IMR-90 (cell line): Measurements from ENCODE around the gene CABYR. TPM values are rescaled to one million over a fixed set of nuclear protein-coding genes. Genes with fewer than 3 reads are reported as not detected.

Experiments
- ATAC-seq: fragments of 200-7000 bp; cut with Tn5 transposase; 2 replicates; pipeline ENCODE4 v1.9.1; 2020; ENCODE audit warnings: low read depth, mild to moderate bottlenecking, moderate library complexity
- BruUV-seq: library from RNA; stranded (reverse); fragments of 400-500 nt; replicated peaks from 2 replicates; lab custom pipeline; 2021; lab: Mats Ljungman, UMichigan
- CTCF ChIA-PET: fragments of 300-600 bp; formaldehyde crosslinking; extraction: SDS; loops from one replicate; lab custom pipeline; 2021; ENCODE audit warnings: antibody characterized with exemption; lab: Yijun Ruan, JAX
- POLR2A ChIA-PET: fragments of 300-600 bp; sonication (Branson Sonifier 250); formaldehyde crosslinking; loops from one replicate; lab custom pipeline; 2022; ENCODE audit warnings: antibody characterized with exemption; ENCODE audit not compliant: unreplicated experiment; lab: Charles Lee
- DNase-seq: peaks from one replicate; pipeline ENCODE4 v3.0.0; 2013
- H2AFZ ChIP-seq: replicated peaks from 2 replicates; pipeline ENCODE3; 2013; ENCODE audit warnings: low read length, mild to moderate bottlenecking; ENCODE audit not compliant: poor library complexity
- H2AK5ac ChIP-seq: 2 replicates; pipeline ENCODE4 v1.6.1; 2013; ENCODE audit warnings: low read depth, low read length, inconsistent platforms
- H2AK9ac ChIP-seq: replicated peaks from 2 replicates; pipeline ENCODE3; 2013; ENCODE audit warnings: mild to moderate bottlenecking, low read depth, low read length, moderate library complexity; ENCODE audit not compliant: poor library complexity
- H2BK120ac ChIP-seq: 2 replicates; pipeline ENCODE4 v1.6.1; 2013; ENCODE audit warnings: low read depth, low read length, inconsistent platforms
- H2BK15ac ChIP-seq: 3 replicates; pipeline ENCODE4 v1.6.1; 2013; ENCODE audit warnings: low read depth, low read length, inconsistent platforms
- H2BK20ac ChIP-seq: 2 replicates; pipeline ENCODE4 v1.6.1; 2013; ENCODE audit warnings: low read depth, mild to moderate bottlenecking, inconsistent platforms, low read length, moderate library complexity
- H2BK5ac ChIP-seq: 2 replicates; pipeline ENCODE4 v1.6.1; 2013; ENCODE audit warnings: mild to moderate bottlenecking, low read depth, low read length, inconsistent platforms; ENCODE audit not compliant: poor library complexity, severe bottlenecking
- H3K14ac ChIP-seq: replicated peaks from 2 replicates; pipeline ENCODE4 v1.6.1; 2013; ENCODE audit warnings: low read depth, low read length, inconsistent platforms
- H3K18ac ChIP-seq: 2 replicates; pipeline ENCODE4 v1.6.1; 2013; ENCODE audit warnings: low read depth, low read length, control low read depth
- H3K23ac ChIP-seq: 2 replicates; pipeline ENCODE4 v1.6.1; 2013; ENCODE audit warnings: low read depth, low read length, inconsistent platforms
- H3K27ac ChIP-seq: 2 replicates; pipeline ENCODE4 v1.5.1; 2013; ENCODE audit warnings: mild to moderate bottlenecking, control low read depth, low read length; ENCODE audit not compliant: insufficient read depth
- H3K27me3 ChIP-seq: 2 replicates; pipeline ENCODE4 v1.6.1; 2013; ENCODE audit warnings: low read length; ENCODE audit not compliant: control insufficient read depth, insufficient read depth
- H3K36me3 ChIP-seq: 2 replicates; pipeline ENCODE4 v1.6.1; 2013; ENCODE audit warnings: low read length, mixed read lengths; ENCODE audit not compliant: control insufficient read depth, insufficient read depth
- H3K4ac ChIP-seq: 2 replicates; pipeline ENCODE4 v1.6.1; 2013; ENCODE audit warnings: low read depth, low read length, inconsistent platforms
- H3K4me1 ChIP-seq: 2 replicates; pipeline ENCODE4 v1.6.1; 2013; ENCODE audit warnings: low read length, mixed read lengths; ENCODE audit not compliant: control insufficient read depth, insufficient read depth
- H3K4me2 ChIP-seq: 2 replicates; pipeline ENCODE4 v1.6.1; 2013; ENCODE audit warnings: low read depth, mild to moderate bottlenecking, control low read depth, low read length, moderate library complexity
- H3K4me3 ChIP-seq: 2 replicates; pipeline ENCODE4 v1.5.1; 2013; ENCODE audit warnings: low read depth, mild to moderate bottlenecking, control low read depth, low read length, moderate library complexity; ENCODE audit not compliant: insufficient read depth
- H3K56ac ChIP-seq: 2 replicates; pipeline ENCODE4 v1.6.1; 2013; ENCODE audit warnings: low read length, inconsistent platforms; ENCODE audit not compliant: insufficient read depth; ENCODE audit errors: extremely low read depth
- H3K79me1 ChIP-seq, 2 experiments: 2 replicates each; pipeline ENCODE4 v1.6.1; 2013; ENCODE audit warnings: low read length in 2 of 2, inconsistent platforms in 1 of 2, low read depth in 1 of 2
- H3K9ac ChIP-seq: 2 replicates; pipeline ENCODE4 v1.6.1; 2013; ENCODE audit warnings: low read depth, low read length, control low read depth
- H3K9me1 ChIP-seq: 2 replicates; pipeline ENCODE4 v1.6.1; 2013; ENCODE audit warnings: low read length, inconsistent platforms; ENCODE audit not compliant: insufficient read depth
- H3K9me3 ChIP-seq: 2 replicates; pipeline ENCODE4 v1.6.1; 2013; ENCODE audit warnings: low read length; ENCODE audit not compliant: control insufficient read depth, insufficient read depth
- H4K20me1 ChIP-seq: 2 replicates; pipeline ENCODE4 v1.6.1; 2013; ENCODE audit warnings: low read length, inconsistent platforms; ENCODE audit not compliant: insufficient read depth
- H4K5ac ChIP-seq: 2 replicates; pipeline ENCODE4 v1.6.1; 2013; ENCODE audit warnings: mild to moderate bottlenecking, low read depth, low read length, control low read depth
- H4K8ac ChIP-seq, 2 experiments: 2 replicates each; pipeline ENCODE4 v1.6.1; 2013; ENCODE audit warnings: low read depth in 2 of 2, low read length in 2 of 2, control low read depth in 1 of 2, inconsistent platforms in 1 of 2
- H4K91ac ChIP-seq: 2 replicates; pipeline ENCODE4 v1.6.1; 2013; ENCODE audit warnings: low read depth, low read length, inconsistent platforms; ENCODE audit not compliant: insufficient read depth
- BHLHE40 ChIP-seq: fragments of 150-350 bp; IDR thresholded peaks from 2 replicates; pipeline ENCODE4 v1.6.1; 2016; ENCODE audit warnings: mild to moderate bottlenecking, low read depth, low read length
- CEBPB ChIP-seq: IDR thresholded peaks from 2 replicates; pipeline ENCODE4 v1.6.1; 2012; ENCODE audit warnings: low read depth, low read length, improper control_type of control experiment
- CHD1 ChIP-seq: IDR thresholded peaks from 2 replicates; pipeline ENCODE4 v1.6.1; 2012; ENCODE audit warnings: low read depth, low read length, improper control_type of control experiment
- CTCF ChIP-seq: conservative IDR thresholded peaks from 2 replicates; pipeline ENCODE4 v1.5.1; 2012; ENCODE audit warnings: mild to moderate bottlenecking, low read depth, low read length, improper control_type of control experiment
- ELK1 ChIP-seq: fragments of 150-350 bp; IDR thresholded peaks from 2 replicates; pipeline ENCODE4 v1.6.1; 2016; ENCODE audit warnings: low read depth, mild to moderate bottlenecking, low read length, moderate library complexity, borderline replicate concordance
- FOS ChIP-seq: fragments of 150-350 bp; IDR thresholded peaks from 2 replicates; pipeline ENCODE4 v1.6.1; 2016; ENCODE audit warnings: low read depth, low read length
- MAFK ChIP-seq: IDR thresholded peaks from 2 replicates; pipeline ENCODE4 v1.6.1; 2012; ENCODE audit warnings: low read depth, low read length, improper control_type of control experiment
- MAZ ChIP-seq: IDR thresholded peaks from 2 replicates; pipeline ENCODE4 v1.6.1; 2012; ENCODE audit warnings: low read depth, mild to moderate bottlenecking, low read length, improper control_type of control experiment, moderate library complexity, borderline replicate concordance
- MXI1 ChIP-seq: IDR thresholded peaks from 2 replicates; pipeline ENCODE4 v1.6.1; 2012; ENCODE audit warnings: low read depth, mild to moderate bottlenecking, low read length, moderate library complexity, borderline replicate concordance
- NFE2L2 ChIP-seq: fragments of 150-350 bp; IDR thresholded peaks from 2 replicates; pipeline ENCODE4 v1.6.1; 2016; ENCODE audit warnings: low read depth, mild to moderate bottlenecking, low read length
- POLR2A ChIP-seq: IDR thresholded peaks from 2 replicates; pipeline ENCODE4 v1.6.1; 2012; ENCODE audit warnings: mild to moderate bottlenecking, low read depth, low read length
- RAD21 ChIP-seq: IDR thresholded peaks from 2 replicates; pipeline ENCODE4 v1.6.1; 2012; ENCODE audit warnings: low read length, improper control_type of control experiment
- RCOR1 ChIP-seq: IDR thresholded peaks from 2 replicates; pipeline ENCODE4 v1.6.1; 2012; ENCODE audit warnings: mild to moderate bottlenecking, low read length, improper control_type of control experiment; ENCODE audit not compliant: insufficient replicate concordance
- RFX5 ChIP-seq: IDR thresholded peaks from 2 replicates; pipeline ENCODE4 v1.8.0; 2012; ENCODE audit warnings: low read depth, mild to moderate bottlenecking, low read length, moderate library complexity
- SMC3 ChIP-seq: fragments of 150-350 bp; IDR thresholded peaks from 2 replicates; pipeline ENCODE4 v1.6.1; 2016; ENCODE audit warnings: low read depth, mild to moderate bottlenecking, antibody characterized with exemption, low read length, moderate library complexity
- USF2 ChIP-seq: fragments of 150-350 bp; IDR thresholded peaks from 2 replicates; pipeline ENCODE4 v1.6.1; 2017; ENCODE audit warnings: mild to moderate bottlenecking, antibody characterized with exemption, low read length, low read depth
- WGBS, 2 experiments: methylation state at CpG; one replicate each; pipeline versions ENCODE4 v1.1.5 to v1.1.7; 2013; ENCODE audit warnings: missing lambda C conversion rate in 2 of 2; ENCODE audit not compliant: insufficient read length in 1 of 2; ENCODE audit errors: extremely low coverage in 2 of 2; 5-methylcytosine and 5-hydroxymethylcytosine counted together
- dilution Hi-C: fragments of 300-500 bp; cut with HindIII; formaldehyde crosslinking; loops from one replicate; pipeline ENCODE4 v1.14.3; 2018; ENCODE audit warnings: low sequenced_read_pairs; ENCODE audit not compliant: unreplicated experiment
- in situ Hi-C: fragments of 300-500 bp; cut with MboI; formaldehyde crosslinking; loops from 3 replicates; pipeline ENCODE4 v1.14.3; 2019; ENCODE audit warnings: low sequenced_read_pairs, inconsistent platforms, mixed read lengths
- intact Hi-C: fragments of 100-400 bp; cut with micrococcal nuclease; formaldehyde crosslinking; loops from 2 replicates; pipeline ENCODE4 v1.10.0; 2022
- polyA plus RNA-seq, 3 experiments: library from polyadenylated mRNA; depleted of rRNA; stranded (reverse); fragments of >200 nt; gene quantifications; 2 replicates each; pipeline ENCODE4 v1.2.3, GENCODE V29; 2012; ENCODE audit warnings: low replicate concordance in 1 of 3
- total RNA-seq: library from RNA; depleted of rRNA; stranded (reverse); fragments of >200 nt; gene quantifications from 2 replicates; pipeline ENCODE4 v1.2.3, GENCODE V29; 2012

CABYR gene
- total and polyA plus RNA-seq, 2 of the 4 experiments (the other 2 are of a cell fraction) = 4.1 to 6.2 TPM

- Histone ChIP-seq H3K56ac (no peak overlapping the region), H3K9ac (no peak overlapping the region), H4K8ac (no peak overlapping the region), H3K27me3 (no peaks in the 10 kb centered on the region), H4K20me1 (no peaks in the 10 kb centered on the region), H3K4me1 (peaks cover 6% of the 10 kb centered on the region), H3K4ac (no peak overlapping the region), H3K14ac (no peak overlapping the region), H2BK20ac (no peak overlapping the region), H3K4me2 (no peak overlapping the region), H3K27ac (no peak overlapping the region), H2BK120ac (no peak overlapping the region), H3K18ac (no peak overlapping the region), H3K23ac (no peak overlapping the region), H3K9me3 (no peaks in the 10 kb centered on the region), H2AK9ac (no peak overlapping the region), H2AK5ac (no peak overlapping the region), H4K91ac (no peak overlapping the region), H3K36me3 (no peaks in the 10 kb centered on the region), H4K5ac (no peak overlapping the region), H2BK15ac (no peak overlapping the region), H3K9me1 (peaks cover 3% of the 10 kb centered on the region; the same call in 1 of the 2 replicates), H2BK5ac (no peak overlapping the region), H3K4me3 (no peak overlapping the region), H2AFZ (no peak overlapping the region), H3K79me1 (0 out of 4 replicates have a peak, but pooled peaks cover 0 to 11% of the 10 kb centered on the region in 2 experiments)
- dilution Hi-C loops = no loop called here
- ATAC-seq = no peak
- in situ Hi-C loops = no loop called here
- intact Hi-C loops = no loop called here
- no peak for DNase-seq
- no TSS peak for BruUV-seq
- ChIA-PET POLR2A (no interaction called here), CTCF (interaction anchor here (1.3 to 1.4 kb wide), 2 partner anchors 11 to 12 kb away, joined by 4 to 8 read pairs; no protein-coding TSS in a partner anchor)
- TF ChIP-seq ELK1 = no peak
- no peak for TF ChIP-seq USF2
- no peak for TF ChIP-seq NFE2L2
- TF ChIP-seq RAD21 = no peak
- no peak for TF ChIP-seq BHLHE40
- TF ChIP-seq MAFK = no peak
- no peak for TF ChIP-seq FOS
- TF ChIP-seq SMC3 = no peak
- no peak for TF ChIP-seq POLR2A
- TF ChIP-seq RCOR1 = no peak
- no peak for TF ChIP-seq MAZ
- TF ChIP-seq CEBPB = no peak
- TF ChIP-seq CTCF = no peak
- no peak for TF ChIP-seq RFX5
- no peak for TF ChIP-seq MXI1
- TF ChIP-seq CHD1 = no peak
- no CpG with 5 or more reads among the region's 5 CpGs for WGBS, 2 experiments
Measured at GRCh38 chr18:24188120-24188519, 49.3 kb downstream of the CABYR start.
